SK-N-SH treated with all-trans-retinoic acid at 6 μM for 48 hours (cell line): ENCODE measurements around the gene ITPR2.

Experiments
- ATAC-seq: fragments of 200-7000 bp; cut with Tn5 transposase; 3 replicates; pipeline ENCODE4 v1.9.1; 2020; ENCODE audit warnings: mild to moderate bottlenecking, moderate library complexity
- ARNTL ChIP-seq: fragments of 450-650 bp; formaldehyde crosslinking; IDR thresholded peaks from 2 replicates; pipeline ENCODE4 v1.5.0; 2020; ENCODE audit warnings: low read depth, mild to moderate bottlenecking, moderate library complexity, borderline replicate concordance
- BACH2 ChIP-seq: fragments of 250-450 bp; sonication (Bioruptor Pico); IDR thresholded peaks from 2 replicates; pipeline ENCODE4 v1.9.0; 2021; ENCODE audit warnings: mild to moderate bottlenecking, borderline replicate concordance
- CSDC2 ChIP-seq: fragments of 250-450 bp; sonication (Bioruptor Pico); IDR thresholded peaks from 2 replicates; pipeline ENCODE4 v1.5.0; 2020; ENCODE audit warnings: mild to moderate bottlenecking, moderate library complexity
- ESRRG ChIP-seq: fragments of 250-450 bp; sonication (Bioruptor Pico); IDR thresholded peaks from 2 replicates; pipeline ENCODE4 v1.6.1; 2021; ENCODE audit warnings: mild to moderate bottlenecking
- GLIS3 ChIP-seq: fragments of 250-450 bp; sonication (Bioruptor Pico); IDR thresholded peaks from 2 replicates; pipeline ENCODE4 v1.5.0; 2020; ENCODE audit warnings: mild to moderate bottlenecking, moderate library complexity
- ISL1 ChIP-seq: fragments of 250-450 bp; sonication (Bioruptor Pico); IDR thresholded peaks from 2 replicates; pipeline ENCODE4 v2.1.2; 2022; ENCODE audit warnings: mild to moderate bottlenecking, moderate library complexity
- OSR1 ChIP-seq: fragments of 250-450 bp; sonication (Bioruptor Pico); IDR thresholded peaks from 2 replicates; pipeline ENCODE4 v1.8.0; 2022; ENCODE audit warnings: moderate library complexity, mild to moderate bottlenecking, inconsistent platforms
- RARB ChIP-seq: fragments of 250-450 bp; sonication (Bioruptor Pico); IDR thresholded peaks from 2 replicates; pipeline ENCODE4 v1.8.0; 2021; ENCODE audit warnings: mild to moderate bottlenecking, moderate library complexity
- TCF4 ChIP-seq: fragments of 250-450 bp; sonication (Bioruptor Pico); IDR thresholded peaks from 2 replicates; pipeline ENCODE4 v1.8.0; 2021; ENCODE audit warnings: mild to moderate bottlenecking, moderate library complexity, borderline replicate concordance
- TOX ChIP-seq: fragments of 250-450 bp; sonication (Bioruptor Pico); IDR thresholded peaks from 2 replicates; pipeline ENCODE4 v1.8.0; 2021; ENCODE audit warnings: mild to moderate bottlenecking, moderate library complexity, borderline replicate concordance
- ZC3H10 ChIP-seq: fragments of 250-450 bp; sonication (Bioruptor Pico); IDR thresholded peaks from 2 replicates; pipeline ENCODE4 v1.5.1; 2021; ENCODE audit warnings: mild to moderate bottlenecking, moderate library complexity
- ZFP3 ChIP-seq: fragments of 250-450 bp; sonication (Bioruptor Pico); IDR thresholded peaks from 2 replicates; pipeline ENCODE4 v1.5.0; 2020; ENCODE audit warnings: mild to moderate bottlenecking, moderate library complexity
- ZFP30 ChIP-seq: fragments of 450-650 bp; formaldehyde crosslinking; IDR thresholded peaks from 2 replicates; pipeline ENCODE4 v1.5.0; 2022; ENCODE audit warnings: mild to moderate bottlenecking, moderate library complexity
- ZNF565 ChIP-seq: fragments of 450-650 bp; formaldehyde crosslinking; conservative IDR thresholded peaks from 2 replicates; pipeline ENCODE4 v1.5.0; 2020; ENCODE audit warnings: low read depth, mild to moderate bottlenecking, moderate library complexity
- ZNF70 ChIP-seq: fragments of 450-650 bp; formaldehyde crosslinking; IDR thresholded peaks from 2 replicates; pipeline ENCODE4 v1.5.0; 2020; ENCODE audit warnings: mild to moderate bottlenecking, moderate library complexity
- ZNF8 ChIP-seq: fragments of 450-650 bp; formaldehyde crosslinking; IDR thresholded peaks from 2 replicates; pipeline ENCODE4 v1.5.0; 2020; ENCODE audit warnings: mild to moderate bottlenecking, moderate library complexity
- TF ChIP-seq, protein P1 (sequence below): fragments of 250-450 bp; sonication (Bioruptor Pico); IDR thresholded peaks from 2 replicates; pipeline ENCODE4 v1.8.0; 2021; ENCODE audit warnings: low read depth, mild to moderate bottlenecking, moderate library complexity, borderline replicate concordance
- TF ChIP-seq, protein P2 (sequence below): fragments of 250-450 bp; sonication (Bioruptor Pico); IDR thresholded peaks from 2 replicates; pipeline ENCODE4 v1.5.1; 2020; ENCODE audit warnings: low read depth, mild to moderate bottlenecking, moderate library complexity
- TF ChIP-seq, protein P3 (sequence below): fragments of 250-450 bp; sonication (Bioruptor Pico); IDR thresholded peaks from 2 replicates; pipeline ENCODE4 v1.5.1; 2021; ENCODE audit warnings: mild to moderate bottlenecking, moderate library complexity
- TF ChIP-seq, protein P4 (sequence below): fragments of 250-450 bp; sonication (Bioruptor Pico); IDR thresholded peaks from 2 replicates; pipeline ENCODE4 v1.5.0; 2020; ENCODE audit warnings: mild to moderate bottlenecking, moderate library complexity
- TF ChIP-seq, protein P5 (sequence below): fragments of 250-450 bp; sonication (Bioruptor Pico); IDR thresholded peaks from 2 replicates; pipeline ENCODE4 v1.8.0; 2020; ENCODE audit warnings: mild to moderate bottlenecking, moderate library complexity, borderline replicate concordance

The ITPR2 gene

DNA sequence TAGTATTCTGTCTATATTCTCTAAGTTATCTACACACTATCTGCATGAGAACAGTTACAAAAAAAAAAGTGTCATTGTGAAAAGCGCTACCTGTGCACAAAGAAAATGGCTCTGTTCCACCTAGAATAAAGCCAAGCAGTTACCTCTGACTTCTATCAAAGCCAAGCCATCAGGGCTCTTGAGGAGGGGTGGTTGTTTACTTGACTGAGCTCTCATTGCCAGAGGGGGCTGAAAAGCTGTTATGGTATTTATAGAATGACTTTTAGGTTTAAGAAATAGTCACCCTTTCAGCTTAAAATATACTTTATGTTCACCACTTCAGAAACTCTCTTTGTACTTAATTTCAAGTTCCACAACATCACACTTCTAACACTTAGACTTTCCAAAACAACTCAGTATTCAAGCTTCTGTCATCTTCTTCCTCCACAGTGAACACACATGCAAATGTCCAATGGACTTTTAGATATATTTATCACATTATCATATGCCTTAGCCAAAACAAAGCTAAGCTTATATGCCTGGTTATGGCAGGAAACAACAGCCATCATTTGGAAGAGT is 7.5 kb downstream of the ITPR2 start:
- no peak for TF ChIP-seq ZNF565 (CRISPR knock-in tag)
- no peak for TF ChIP-seq ZC3H10 (CRISPR knock-in tag)
- TF ChIP-seq, protein P1, sequence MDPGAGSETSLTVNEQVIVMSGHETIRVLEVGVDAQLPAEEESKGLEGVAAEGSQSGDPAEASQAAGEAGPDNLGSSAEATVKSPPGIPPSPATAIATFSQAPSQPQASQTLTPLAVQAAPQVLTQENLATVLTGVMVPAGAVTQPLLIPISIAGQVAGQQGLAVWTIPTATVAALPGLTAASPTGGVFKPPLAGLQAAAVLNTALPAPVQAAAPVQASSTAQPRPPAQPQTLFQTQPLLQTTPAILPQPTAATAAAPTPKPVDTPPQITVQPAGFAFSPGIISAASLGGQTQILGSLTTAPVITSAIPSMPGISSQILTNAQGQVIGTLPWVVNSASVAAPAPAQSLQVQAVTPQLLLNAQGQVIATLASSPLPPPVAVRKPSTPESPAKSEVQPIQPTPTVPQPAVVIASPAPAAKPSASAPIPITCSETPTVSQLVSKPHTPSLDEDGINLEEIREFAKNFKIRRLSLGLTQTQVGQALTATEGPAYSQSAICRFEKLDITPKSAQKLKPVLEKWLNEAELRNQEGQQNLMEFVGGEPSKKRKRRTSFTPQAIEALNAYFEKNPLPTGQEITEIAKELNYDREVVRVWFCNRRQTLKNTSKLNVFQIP (CRISPR knock-in tag) = no peak
- no peak for TF ChIP-seq ARNTL
- TF ChIP-seq ZFP3 = no peak
- no peak for TF ChIP-seq TCF4 (CRISPR knock-in tag)
- TF ChIP-seq OSR1 (CRISPR knock-in tag) = no peak
- TF ChIP-seq RARB (CRISPR knock-in tag) = no peak
- no peak for TF ChIP-seq ESRRG (CRISPR knock-in tag)
- TF ChIP-seq BACH2 (CRISPR knock-in tag) = no peak
- TF ChIP-seq, protein P2, sequence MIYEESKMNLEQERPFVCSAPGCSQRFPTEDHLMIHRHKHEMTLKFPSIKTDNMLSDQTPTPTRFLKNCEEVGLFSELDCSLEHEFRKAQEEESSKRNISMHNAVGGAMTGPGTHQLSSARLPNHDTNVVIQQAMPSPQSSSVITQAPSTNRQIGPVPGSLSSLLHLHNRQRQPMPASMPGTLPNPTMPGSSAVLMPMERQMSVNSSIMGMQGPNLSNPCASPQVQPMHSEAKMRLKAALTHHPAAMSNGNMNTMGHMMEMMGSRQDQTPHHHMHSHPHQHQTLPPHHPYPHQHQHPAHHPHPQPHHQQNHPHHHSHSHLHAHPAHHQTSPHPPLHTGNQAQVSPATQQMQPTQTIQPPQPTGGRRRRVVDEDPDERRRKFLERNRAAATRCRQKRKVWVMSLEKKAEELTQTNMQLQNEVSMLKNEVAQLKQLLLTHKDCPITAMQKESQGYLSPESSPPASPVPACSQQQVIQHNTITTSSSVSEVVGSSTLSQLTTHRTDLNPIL (CRISPR knock-in tag) = no peak
- TF ChIP-seq ZFP30 = no peak
- no peak for TF ChIP-seq GLIS3
- TF ChIP-seq, protein P3, sequence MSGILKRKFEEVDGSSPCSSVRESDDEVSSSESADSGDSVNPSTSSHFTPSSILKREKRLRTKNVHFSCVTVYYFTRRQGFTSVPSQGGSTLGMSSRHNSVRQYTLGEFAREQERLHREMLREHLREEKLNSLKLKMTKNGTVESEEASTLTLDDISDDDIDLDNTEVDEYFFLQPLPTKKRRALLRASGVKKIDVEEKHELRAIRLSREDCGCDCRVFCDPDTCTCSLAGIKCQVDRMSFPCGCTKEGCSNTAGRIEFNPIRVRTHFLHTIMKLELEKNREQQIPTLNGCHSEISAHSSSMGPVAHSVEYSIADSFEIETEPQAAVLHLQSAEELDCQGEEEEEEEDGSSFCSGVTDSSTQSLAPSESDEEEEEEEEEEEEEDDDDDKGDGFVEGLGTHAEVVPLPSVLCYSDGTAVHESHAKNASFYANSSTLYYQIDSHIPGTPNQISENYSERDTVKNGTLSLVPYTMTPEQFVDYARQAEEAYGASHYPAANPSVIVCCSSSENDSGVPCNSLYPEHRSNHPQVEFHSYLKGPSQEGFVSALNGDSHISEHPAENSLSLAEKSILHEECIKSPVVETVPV = no peak
- TF ChIP-seq, protein P4, sequence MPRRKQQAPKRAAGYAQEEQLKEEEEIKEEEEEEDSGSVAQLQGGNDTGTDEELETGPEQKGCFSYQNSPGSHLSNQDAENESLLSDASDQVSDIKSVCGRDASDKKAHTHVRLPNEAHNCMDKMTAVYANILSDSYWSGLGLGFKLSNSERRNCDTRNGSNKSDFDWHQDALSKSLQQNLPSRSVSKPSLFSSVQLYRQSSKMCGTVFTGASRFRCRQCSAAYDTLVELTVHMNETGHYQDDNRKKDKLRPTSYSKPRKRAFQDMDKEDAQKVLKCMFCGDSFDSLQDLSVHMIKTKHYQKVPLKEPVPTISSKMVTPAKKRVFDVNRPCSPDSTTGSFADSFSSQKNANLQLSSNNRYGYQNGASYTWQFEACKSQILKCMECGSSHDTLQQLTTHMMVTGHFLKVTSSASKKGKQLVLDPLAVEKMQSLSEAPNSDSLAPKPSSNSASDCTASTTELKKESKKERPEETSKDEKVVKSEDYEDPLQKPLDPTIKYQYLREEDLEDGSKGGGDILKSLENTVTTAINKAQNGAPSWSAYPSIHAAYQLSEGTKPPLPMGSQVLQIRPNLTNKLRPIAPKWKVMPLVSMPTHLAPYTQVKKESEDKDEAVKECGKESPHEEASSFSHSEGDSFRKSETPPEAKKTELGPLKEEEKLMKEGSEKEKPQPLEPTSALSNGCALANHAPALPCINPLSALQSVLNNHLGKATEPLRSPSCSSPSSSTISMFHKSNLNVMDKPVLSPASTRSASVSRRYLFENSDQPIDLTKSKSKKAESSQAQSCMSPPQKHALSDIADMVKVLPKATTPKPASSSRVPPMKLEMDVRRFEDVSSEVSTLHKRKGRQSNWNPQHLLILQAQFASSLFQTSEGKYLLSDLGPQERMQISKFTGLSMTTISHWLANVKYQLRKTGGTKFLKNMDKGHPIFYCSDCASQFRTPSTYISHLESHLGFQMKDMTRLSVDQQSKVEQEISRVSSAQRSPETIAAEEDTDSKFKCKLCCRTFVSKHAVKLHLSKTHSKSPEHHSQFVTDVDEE (CRISPR knock-in tag) = no peak
- no peak for TF ChIP-seq ZNF8
- TF ChIP-seq, protein P5, sequence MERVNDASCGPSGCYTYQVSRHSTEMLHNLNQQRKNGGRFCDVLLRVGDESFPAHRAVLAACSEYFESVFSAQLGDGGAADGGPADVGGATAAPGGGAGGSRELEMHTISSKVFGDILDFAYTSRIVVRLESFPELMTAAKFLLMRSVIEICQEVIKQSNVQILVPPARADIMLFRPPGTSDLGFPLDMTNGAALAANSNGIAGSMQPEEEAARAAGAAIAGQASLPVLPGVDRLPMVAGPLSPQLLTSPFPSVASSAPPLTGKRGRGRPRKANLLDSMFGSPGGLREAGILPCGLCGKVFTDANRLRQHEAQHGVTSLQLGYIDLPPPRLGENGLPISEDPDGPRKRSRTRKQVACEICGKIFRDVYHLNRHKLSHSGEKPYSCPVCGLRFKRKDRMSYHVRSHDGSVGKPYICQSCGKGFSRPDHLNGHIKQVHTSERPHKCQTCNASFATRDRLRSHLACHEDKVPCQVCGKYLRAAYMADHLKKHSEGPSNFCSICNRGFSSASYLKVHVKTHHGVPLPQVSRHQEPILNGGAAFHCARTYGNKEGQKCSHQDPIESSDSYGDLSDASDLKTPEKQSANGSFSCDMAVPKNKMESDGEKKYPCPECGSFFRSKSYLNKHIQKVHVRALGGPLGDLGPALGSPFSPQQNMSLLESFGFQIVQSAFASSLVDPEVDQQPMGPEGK (CRISPR knock-in tag) = no peak
- TF ChIP-seq ZNF70 (CRISPR knock-in tag) = no peak
- ATAC-seq = no peak

DNA sequence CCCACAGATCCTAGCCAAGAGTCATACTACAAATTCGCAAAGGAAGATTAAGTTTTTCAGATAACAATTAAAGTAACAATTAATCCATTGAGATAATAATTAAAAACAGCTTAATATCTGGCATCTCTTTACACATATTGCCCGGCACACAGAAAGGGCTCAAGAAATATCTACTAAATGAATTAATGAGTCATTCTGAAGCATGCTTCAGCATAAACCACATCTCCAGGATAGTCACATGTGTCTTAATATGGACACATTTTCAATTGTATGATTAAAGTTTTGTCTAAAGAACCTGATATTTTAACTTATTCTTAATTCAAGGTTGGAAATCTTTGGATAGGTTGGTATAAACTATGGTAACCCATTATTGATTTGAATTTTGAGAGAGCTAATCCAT is 9.6 kb downstream of the ITPR2 start:
- peak; percentile 56; the same call in 2 of the 3 replicates for ATAC-seq
- no peak for TF ChIP-seq GLIS3
- TF ChIP-seq OSR1 (CRISPR knock-in tag) = no peak
- no peak for TF ChIP-seq ISL1 (CRISPR knock-in tag)
- TF ChIP-seq, protein P5 (CRISPR knock-in tag) = no peak
- TF ChIP-seq TOX = no peak
- no peak for TF ChIP-seq CSDC2 (CRISPR knock-in tag)
- no peak for TF ChIP-seq TCF4 (CRISPR knock-in tag)
- no peak for TF ChIP-seq ESRRG (CRISPR knock-in tag)
- TF ChIP-seq, protein P4 (CRISPR knock-in tag) = no peak
- TF ChIP-seq BACH2 (CRISPR knock-in tag) = no peak
- TF ChIP-seq, protein P3 = no peak
- no peak for TF ChIP-seq RARB (CRISPR knock-in tag)
- TF ChIP-seq ZNF565 (CRISPR knock-in tag) = no peak
- no peak for TF ChIP-seq ZNF70 (CRISPR knock-in tag)
- TF ChIP-seq, protein P1 (CRISPR knock-in tag) = no peak
